Psoas muscle (tissue), 8 donors: ENCODE measurements around the gene CBLIF. TPM values are rescaled to one million over a fixed set of nuclear protein-coding genes. Genes with fewer than 3 reads are reported as not detected.

Source experiments
- ATAC-seq, 4 donors: fragments of 200-7000 bp; cut with Tn5 transposase; one replicate each; pipeline ENCODE4 v1.9.1; 2020; ENCODE audit warnings: moderate library complexity in 3 of 4, mild to moderate bottlenecking in 2 of 4
- DNase-seq, 2 donors: peaks; one replicate each; pipeline ENCODE4 v3.0.0-alpha.2; 2020
- H3K27ac ChIP-seq: fragments of 200-600 bp; one replicate; pipeline ENCODE4 v1.8.0; 2022
- H3K27me3 ChIP-seq, 3 donors: fragments of 200-600 bp in 1 of 3; one replicate each; pipeline versions ENCODE4 v1.6.1 to v1.8.0; 2013 to 2022; ENCODE audit warnings: low read length in 2 of 3, mild to moderate bottlenecking in 2 of 3, moderate library complexity in 1 of 3; ENCODE audit not compliant: insufficient read depth in 3 of 3
- H3K36me3 ChIP-seq, 2 donors: fragments of 200-600 bp in 1 of 2; one replicate each; pipeline versions ENCODE4 v1.6.1 to v1.8.0; 2013 to 2022; ENCODE audit warnings: low read depth in 1 of 2, mild to moderate bottlenecking in 1 of 2, moderate library complexity in 1 of 2; ENCODE audit not compliant: insufficient read depth in 1 of 2
- H3K4me1 ChIP-seq: fragments of 200-600 bp; one replicate; pipeline ENCODE4 v1.8.0; 2022
- H3K4me3 ChIP-seq: fragments of 200-600 bp; one replicate; pipeline ENCODE4 v1.8.0; 2022; ENCODE audit warnings: mild to moderate bottlenecking
- H3K9me3 ChIP-seq: fragments of 200-600 bp; one replicate; pipeline ENCODE4 v1.8.0; 2022
- CTCF ChIP-seq: fragments of 200-600 bp; IDR thresholded peaks from one replicate; pipeline ENCODE4 v1.8.0; 2022; ENCODE audit warnings: antibody characterized with exemption
- WGBS, 3 donors: extraction: QIAGEN DNeasy Blood & Tissue Kit; methylation state at CpG; one replicate each; pipeline versions ENCODE4 v1.1.6 to v1.1.7; 2013; 5-methylcytosine and 5-hydroxymethylcytosine counted together
- intact Hi-C, 2 donors: fragments of 100-400 bp; cut with DNase I; formaldehyde crosslinking; loops; one replicate each; pipeline versions ENCODE4 v1.11.0 to v1.14.2; 2022
- polyA plus RNA-seq, 3 donors: library from polyadenylated mRNA; stranded (reverse); fragments of 200-250 nt; gene quantifications; one replicate each; pipeline ENCODE4 v1.2.3, GENCODE V29; 2013
- total RNA-seq, 4 donors: library from RNA; stranded (reverse); fragmentation: NEBNext Ultra II Directional in 2 of 4; extraction: Animal tissue kit (Norgen Biotek cat#: 25700) in 2 of 4; gene quantifications; one replicate each; pipeline versions ENCODE4 v1.2.1 to v1.2.4, GENCODE V29; 2021 to 2023
- donor health status: healthy with polysubstance abuse.
- donor health status: DM: no; HTN: no; CAD: no; lungs with moderate emphysema.
- donor health status: Bipolar disorder and iron deficiency.
- donor health status: healthy.
- donor health status: DM: yes; HTN: yes; CAD: no.
- donor health status: DM: no; HTN: no; CAD: no.
- donor health status: DM: no; HTN: no; CAD: no.
- donor health status: DM: yes; HTN: yes; CAD: no.

CBLIF gene
- total and polyA plus RNA-seq, 7 donors = 0.05 TPM; not detected in 6

GRCh38 chr11:59841514-59841913, 3.8 kb downstream of the CBLIF start:
- no peak overlapping the region for H3K4me3 ChIP-seq
- no peak overlapping the region for H3K27ac ChIP-seq
- DNase-seq (no peak), ATAC-seq (no peak)
- no peaks in the 10 kb centered on the region for H3K9me3 ChIP-seq
- H3K27me3 ChIP-seq = no peaks in the 10 kb centered on the region
- TF ChIP-seq CTCF = no peak
- no peaks in the 10 kb centered on the region for H3K36me3 ChIP-seq
- intact Hi-C loops = no loop called here
- H3K4me1 ChIP-seq = no peaks in the 10 kb centered on the region
- 73 to 89% (median 84%) methylated on average over 2 of the region's 2 CpGs for WGBS, 3 donors

GRCh38 chr11:59839615-59840014, 5.7 kb downstream of the CBLIF start:
- Histone ChIP-seq H3K27ac (no peak overlapping the region), H3K4me3 (no peak overlapping the region), H3K9me3 (no peaks in the 10 kb centered on the region), H3K4me1 (no peaks in the 10 kb centered on the region), H3K36me3 (no peaks in the 10 kb centered on the region), H3K27me3 (no peaks in the 10 kb centered on the region)
- intact Hi-C loops = no loop called here
- ATAC-seq = no peak
- TF ChIP-seq CTCF = no peak
- DNase-seq = no peak

- no peak for TF ChIP-seq CTCF
- Histone ChIP-seq H3K27ac (no peak overlapping the region), H3K4me1 (no peaks in the 10 kb centered on the region), H3K36me3 (no peaks in the 10 kb centered on the region), H3K4me3 (no peak overlapping the region), H3K27me3 (no peaks in the 10 kb centered on the region), H3K9me3 (no peaks in the 10 kb centered on the region)
- ATAC-seq (no peak), DNase-seq (no peak)
- intact Hi-C loops = no loop called here
- 72 to 92% (median 89%) methylated on average over 2 of the region's 2 CpGs for WGBS, 3 donors
Measured at GRCh38 chr11:59833602-59834001, 11.7 kb downstream of the CBLIF start.

GRCh38 chr11:59829358-59829757, 15.9 kb downstream of the CBLIF start:
- WGBS, 3 donors = 69 to 78% (median 70%) methylated on average over 3 of the region's 3 CpGs
- Histone ChIP-seq H3K27me3 (no peaks in the 10 kb centered on the region), H3K27ac (no peak overlapping the region), H3K36me3 (no peaks in the 10 kb centered on the region), H3K9me3 (no peaks in the 10 kb centered on the region), H3K4me1 (no peaks in the 10 kb centered on the region), H3K4me3 (no peak overlapping the region)
- intact Hi-C loops = no loop called here
- ATAC-seq (no peak), DNase-seq (no peak)
- TF ChIP-seq CTCF = no peak

GRCh38 chr11:59822989-59823566, 22.2 kb downstream of the CBLIF start:
- Histone ChIP-seq H3K4me3 (no peak overlapping the region), H3K27me3 (no peaks in the 10 kb centered on the region), H3K9me3 (no peaks in the 10 kb centered on the region), H3K27ac (no peak overlapping the region), H3K4me1 (peaks cover 7% of the 10 kb centered on the region), H3K36me3 (no peaks in the 10 kb centered on the region)
- WGBS, 3 donors = 7 to 13% (median 11%) methylated on average over 9 of the region's 9 CpGs
- ATAC-seq = peak in 3 of 4 donors; percentile 64 to 71 (median 67)
- DNase-seq = no peak
- intact Hi-C loops = no loop called here
- peak; percentile 58 for TF ChIP-seq CTCF
